ENCODE measurements around the gene TCF7L2. TPM values are rescaled to one million over a fixed set of nuclear protein-coding genes. Genes with fewer than 3 reads are reported as not detected.

Gene TCF7L2
- polyA plus RNA-seq, 1 experiment = 11.3 TPM

GRCh38 chr10:113179966-113180365, 229.9 kb downstream of the TCF7L2 start:
- CTCF ChIA-PET = interaction anchor here (1.1 to 1.3 kb wide), 2 partner anchors 19 to 23 kb away, joined by 3 to 4 read pairs; no protein-coding TSS in a partner anchor
- H3K4me3 ChIP-seq (ENCODE audit: low read depth, low read length) = no peak overlapping the region
- H3K27me3 ChIP-seq (ENCODE audit: control insufficient read depth, insufficient read depth, low read length) = peaks cover 1% of the 10 kb centered on the region; the same call in 1 of the 2 replicates
- DNase-seq (ENCODE audit: low read depth) = no peak
- no peaks in the 10 kb centered on the region for H3K36me3 ChIP-seq (ENCODE audit: control insufficient read depth, insufficient read depth, low read length)
- POLR2A ChIA-PET = no interaction called here
- TF ChIP-seq, protein P1, sequence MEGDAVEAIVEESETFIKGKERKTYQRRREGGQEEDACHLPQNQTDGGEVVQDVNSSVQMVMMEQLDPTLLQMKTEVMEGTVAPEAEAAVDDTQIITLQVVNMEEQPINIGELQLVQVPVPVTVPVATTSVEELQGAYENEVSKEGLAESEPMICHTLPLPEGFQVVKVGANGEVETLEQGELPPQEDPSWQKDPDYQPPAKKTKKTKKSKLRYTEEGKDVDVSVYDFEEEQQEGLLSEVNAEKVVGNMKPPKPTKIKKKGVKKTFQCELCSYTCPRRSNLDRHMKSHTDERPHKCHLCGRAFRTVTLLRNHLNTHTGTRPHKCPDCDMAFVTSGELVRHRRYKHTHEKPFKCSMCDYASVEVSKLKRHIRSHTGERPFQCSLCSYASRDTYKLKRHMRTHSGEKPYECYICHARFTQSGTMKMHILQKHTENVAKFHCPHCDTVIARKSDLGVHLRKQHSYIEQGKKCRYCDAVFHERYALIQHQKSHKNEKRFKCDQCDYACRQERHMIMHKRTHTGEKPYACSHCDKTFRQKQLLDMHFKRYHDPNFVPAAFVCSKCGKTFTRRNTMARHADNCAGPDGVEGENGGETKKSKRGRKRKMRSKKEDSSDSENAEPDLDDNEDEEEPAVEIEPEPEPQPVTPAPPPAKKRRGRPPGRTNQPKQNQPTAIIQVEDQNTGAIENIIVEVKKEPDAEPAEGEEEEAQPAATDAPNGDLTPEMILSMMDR (IDR thresholded peaks at IDR 0.05; ENCODE audit: insufficient read depth, low read depth, low read length) = no peak

GRCh38 chr10:113180401-113181154, 230.5 kb downstream of the TCF7L2 start:
- TF ChIP-seq, protein P1 (IDR thresholded peaks at IDR 0.05; ENCODE audit: insufficient read depth, low read depth, low read length) = no peak
- ChIA-PET CTCF (interaction anchor here (1.1 to 1.3 kb wide), 2 partner anchors 19 to 22 kb away, joined by 3 to 4 read pairs; no protein-coding TSS in a partner anchor), POLR2A (no interaction called here)
- Histone ChIP-seq H3K27me3 (ENCODE audit: control insufficient read depth, insufficient read depth, low read length) (peaks cover 1% of the 10 kb centered on the region; the same call in 1 of the 2 replicates), H3K36me3 (ENCODE audit: control insufficient read depth, insufficient read depth, low read length) (no peaks in the 10 kb centered on the region), H3K4me3 (ENCODE audit: low read depth, low read length) (no peak overlapping the region)
- DNase-seq (ENCODE audit: low read depth) = no peak

GRCh38 chr10:113182154-113182553, 232.1 kb downstream of the TCF7L2 start:
- TF ChIP-seq, protein P1 (IDR thresholded peaks at IDR 0.05; ENCODE audit: insufficient read depth, low read depth, low read length) = no peak
- DNase-seq (ENCODE audit: low read depth) = no peak
- Histone ChIP-seq H3K4me3 (ENCODE audit: low read depth, low read length) (no peak overlapping the region), H3K36me3 (ENCODE audit: control insufficient read depth, insufficient read depth, low read length) (no peaks in the 10 kb centered on the region), H3K27me3 (ENCODE audit: control insufficient read depth, insufficient read depth, low read length) (peaks cover 1% of the 10 kb centered on the region; the same call in 1 of the 2 replicates)
- ChIA-PET POLR2A (no interaction called here), CTCF (no interaction called here)

- CTCF ChIA-PET = no interaction called here
- no peak for DNase-seq (ENCODE audit: low read depth)
- TF ChIP-seq, protein P1 (IDR thresholded peaks at IDR 0.05; ENCODE audit: insufficient read depth, low read depth, low read length) = no peak
- H3K4me3 ChIP-seq (ENCODE audit: low read depth, low read length) = no peak overlapping the region
- no peaks in the 10 kb centered on the region for H3K36me3 ChIP-seq (ENCODE audit: control insufficient read depth, insufficient read depth, low read length)
- POLR2A ChIA-PET = no interaction called here
- H3K27me3 ChIP-seq (ENCODE audit: control insufficient read depth, insufficient read depth, low read length) = peaks cover 1% of the 10 kb centered on the region; the same call in 1 of the 2 replicates
Measured at GRCh38 chr10:113183573-113183972, 233.5 kb downstream of the TCF7L2 start.

- ChIA-PET CTCF (no interaction called here), POLR2A (no interaction called here)
- H3K27me3 ChIP-seq (ENCODE audit: control insufficient read depth, insufficient read depth, low read length) = peaks cover 5% of the 10 kb centered on the region
- TF ChIP-seq, protein P1 (IDR thresholded peaks at IDR 0.05; ENCODE audit: insufficient read depth, low read depth, low read length) = no peak
- no peak overlapping the region for H3K4me3 ChIP-seq (ENCODE audit: low read depth, low read length)
- no peaks in the 10 kb centered on the region for H3K36me3 ChIP-seq (ENCODE audit: control insufficient read depth, insufficient read depth, low read length)
- no peak for DNase-seq (ENCODE audit: low read depth)
Measured at GRCh38 chr10:113187063-113187777, 237.2 kb downstream of the TCF7L2 start.
